Astrocyte (in vitro differentiated cells and primary cell): ENCODE measurements around the gene PLXND1.

ENCODE experiments used
- EZH2 ChIP-seq: IDR thresholded peaks from 2 replicates; pipeline ENCODE4 v1.6.1; 2012; ENCODE audit warnings: mild to moderate bottlenecking, low read length, inconsistent platforms; ENCODE audit not compliant: insufficient read depth
- TF ChIP-seq, protein P1 (sequence below): IDR thresholded peaks from 2 replicates; pipeline ENCODE4 v1.5.1; 2011; ENCODE audit warnings: low read depth, mild to moderate bottlenecking, inconsistent platforms, low read length, moderate library complexity; ENCODE audit not compliant: insufficient read depth

DNA sequence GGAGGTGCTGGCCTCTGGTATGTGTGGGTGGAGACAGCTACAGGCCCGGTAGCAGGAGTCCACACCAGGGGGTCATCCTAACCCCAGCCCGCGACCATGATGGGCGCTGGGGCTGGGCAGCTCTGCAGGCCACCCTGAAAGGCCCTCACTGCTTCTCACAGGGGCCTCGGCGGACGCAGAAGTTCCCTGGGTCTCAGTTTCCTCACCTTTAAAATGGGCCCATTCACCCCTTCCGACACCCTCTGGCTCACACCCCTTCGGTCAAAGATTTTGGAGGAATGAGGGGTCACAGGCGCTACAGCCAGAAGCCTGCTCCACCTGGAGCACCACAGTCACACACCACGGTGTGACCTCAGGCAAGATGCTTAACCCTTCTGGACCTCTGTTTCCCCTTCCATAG, 8.0 kb downstream of the PLXND1 start:
- TF ChIP-seq, protein P1, sequence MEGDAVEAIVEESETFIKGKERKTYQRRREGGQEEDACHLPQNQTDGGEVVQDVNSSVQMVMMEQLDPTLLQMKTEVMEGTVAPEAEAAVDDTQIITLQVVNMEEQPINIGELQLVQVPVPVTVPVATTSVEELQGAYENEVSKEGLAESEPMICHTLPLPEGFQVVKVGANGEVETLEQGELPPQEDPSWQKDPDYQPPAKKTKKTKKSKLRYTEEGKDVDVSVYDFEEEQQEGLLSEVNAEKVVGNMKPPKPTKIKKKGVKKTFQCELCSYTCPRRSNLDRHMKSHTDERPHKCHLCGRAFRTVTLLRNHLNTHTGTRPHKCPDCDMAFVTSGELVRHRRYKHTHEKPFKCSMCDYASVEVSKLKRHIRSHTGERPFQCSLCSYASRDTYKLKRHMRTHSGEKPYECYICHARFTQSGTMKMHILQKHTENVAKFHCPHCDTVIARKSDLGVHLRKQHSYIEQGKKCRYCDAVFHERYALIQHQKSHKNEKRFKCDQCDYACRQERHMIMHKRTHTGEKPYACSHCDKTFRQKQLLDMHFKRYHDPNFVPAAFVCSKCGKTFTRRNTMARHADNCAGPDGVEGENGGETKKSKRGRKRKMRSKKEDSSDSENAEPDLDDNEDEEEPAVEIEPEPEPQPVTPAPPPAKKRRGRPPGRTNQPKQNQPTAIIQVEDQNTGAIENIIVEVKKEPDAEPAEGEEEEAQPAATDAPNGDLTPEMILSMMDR, result no peak
- no peak for TF ChIP-seq EZH2
